Fibroblast of lung (primary cell): Measurements from ENCODE around the gene MLIP. TPM values are rescaled to one million over a fixed set of nuclear protein-coding genes. Genes with fewer than 3 reads are reported as not detected.

Experiments
- DNase-seq, 2 donors: peaks; one replicate each; pipeline versions ENCODE4 v3.0.0 to v3.0.0-alpha.2; 2010; ENCODE audit warnings: low read depth in 2 of 2
- H2AFZ ChIP-seq: 2 replicates; pipeline ENCODE4 v1.5.1; 2012; ENCODE audit warnings: low read length, control low read depth, inconsistent platforms
- H3K27ac ChIP-seq: 2 replicates; pipeline ENCODE4 v1.5.1; 2011; ENCODE audit warnings: low read length, control low read depth; ENCODE audit not compliant: insufficient read depth
- H3K27me3 ChIP-seq: 2 replicates; pipeline ENCODE4 v1.5.1; 2011; ENCODE audit warnings: mild to moderate bottlenecking, low read length; ENCODE audit not compliant: control insufficient read depth, insufficient read depth
- H3K36me3 ChIP-seq: 2 replicates; pipeline ENCODE4 v1.5.1; 2011; ENCODE audit warnings: low read length; ENCODE audit not compliant: control insufficient read depth, insufficient read depth
- H3K4me1 ChIP-seq: 2 replicates; pipeline ENCODE4 v1.5.1; 2011; ENCODE audit warnings: low read length; ENCODE audit not compliant: control insufficient read depth, insufficient read depth; ENCODE audit errors: extremely low read depth
- H3K4me2 ChIP-seq: 2 replicates; pipeline ENCODE4 v1.5.1; 2011; ENCODE audit warnings: low read length, control low read depth; ENCODE audit not compliant: insufficient read depth; ENCODE audit errors: extremely low read depth
- H3K4me3 ChIP-seq, 4 experiments: fragments of 200-600 bp in 1 of 4; sonication (generic) in 1 of 4; replicated peaks in 1 of 4; 2 replicates each; pipeline ENCODE4 v1.5.1; 2011 to 2016; ENCODE audit warnings: low read length in 4 of 4, low read depth in 3 of 4, mild to moderate bottlenecking in 3 of 4, control low read depth in 2 of 4, inconsistent platforms in 1 of 4, mixed read lengths in 1 of 4; ENCODE audit not compliant: insufficient read depth in 1 of 4; ENCODE audit errors: control extremely low read depth in 1 of 4
- H3K79me2 ChIP-seq: 2 replicates; pipeline ENCODE4 v1.5.1; 2012; ENCODE audit warnings: mild to moderate bottlenecking, low read length, inconsistent platforms; ENCODE audit not compliant: control insufficient read depth, insufficient read depth
- H3K9ac ChIP-seq: 2 replicates; pipeline ENCODE4 v1.5.1; 2011; ENCODE audit warnings: mild to moderate bottlenecking, low read length, control low read depth; ENCODE audit not compliant: insufficient read depth
- H3K9me3 ChIP-seq: 2 replicates; pipeline ENCODE4 v1.5.1; 2012; ENCODE audit warnings: low read depth, low read length; ENCODE audit not compliant: control insufficient read depth, insufficient read depth
- H4K20me1 ChIP-seq: 2 replicates; pipeline ENCODE4 v1.5.1; 2011; ENCODE audit warnings: low read length; ENCODE audit not compliant: control insufficient read depth, insufficient read depth; ENCODE audit errors: extremely low read depth
- EZH2 ChIP-seq: IDR thresholded peaks from 2 replicates; pipeline ENCODE4 v1.5.1; 2012; ENCODE audit warnings: low read length, control low read depth, mild to moderate bottlenecking; ENCODE audit errors: missing control alignments
- polyA plus RNA-seq, 2 donors: library from polyadenylated mRNA; depleted of rRNA in 1 of 2; stranded (reverse) in 1 of 2; unstranded in 1 of 2; fragments of >200 nt; gene quantifications; 2 replicates each; pipeline ENCODE4 v1.2.1, GENCODE V29; 2011 to 2012; ENCODE audit warnings: missing spikeins in 1 of 2
- total RNA-seq: library from RNA; depleted of rRNA; stranded (reverse); fragments of >200 nt; gene quantifications from 2 replicates; pipeline ENCODE4 v1.2.1, GENCODE V29; 2014
- TF ChIP-seq, protein P1 (sequence below), 2 donors: IDR thresholded peaks in 1 of 2; conservative IDR thresholded peaks in 1 of 2; 1 replicate in 1 of 2; 2 replicates in 1 of 2; pipeline ENCODE4 v1.5.1; 2011 to 2012; ENCODE audit warnings: low read length in 2 of 2, control low read depth in 1 of 2, inconsistent platforms in 1 of 2, low read depth in 1 of 2, mild to moderate bottlenecking in 1 of 2

Gene MLIP
- total and polyA plus RNA-seq, 2 donors (not counting 1 experiment from before 2014, with no cell fraction given): 0.07 TPM; not detected in 1

- H2AFZ ChIP-seq: no peak overlapping the region
- peak; percentile 86 to 89 for DNase-seq
Measured at GRCh38 chr6:54085541-54085940, 25.7 kb upstream of the MLIP start.

GRCh38 chr6:54086439-54086838, 24.8 kb upstream of the MLIP start:
- H3K4me2 ChIP-seq: no peak overlapping the region
- H3K27me3 ChIP-seq: no peaks in the 10 kb centered on the region
- no peak overlapping the region for H3K9ac ChIP-seq
- H3K4me3 ChIP-seq: no peak overlapping the region
- peak in 1 of 2 donors; percentile 39 for DNase-seq
- H3K4me1 ChIP-seq: peaks cover 3% of the 10 kb centered on the region
- no peaks in the 10 kb centered on the region for H3K79me2 ChIP-seq
- peak overlapping the region; percentile 2 for H3K27ac ChIP-seq
- no peaks in the 10 kb centered on the region for H3K9me3 ChIP-seq
- TF ChIP-seq EZH2: no peak
- TF ChIP-seq, protein P1, sequence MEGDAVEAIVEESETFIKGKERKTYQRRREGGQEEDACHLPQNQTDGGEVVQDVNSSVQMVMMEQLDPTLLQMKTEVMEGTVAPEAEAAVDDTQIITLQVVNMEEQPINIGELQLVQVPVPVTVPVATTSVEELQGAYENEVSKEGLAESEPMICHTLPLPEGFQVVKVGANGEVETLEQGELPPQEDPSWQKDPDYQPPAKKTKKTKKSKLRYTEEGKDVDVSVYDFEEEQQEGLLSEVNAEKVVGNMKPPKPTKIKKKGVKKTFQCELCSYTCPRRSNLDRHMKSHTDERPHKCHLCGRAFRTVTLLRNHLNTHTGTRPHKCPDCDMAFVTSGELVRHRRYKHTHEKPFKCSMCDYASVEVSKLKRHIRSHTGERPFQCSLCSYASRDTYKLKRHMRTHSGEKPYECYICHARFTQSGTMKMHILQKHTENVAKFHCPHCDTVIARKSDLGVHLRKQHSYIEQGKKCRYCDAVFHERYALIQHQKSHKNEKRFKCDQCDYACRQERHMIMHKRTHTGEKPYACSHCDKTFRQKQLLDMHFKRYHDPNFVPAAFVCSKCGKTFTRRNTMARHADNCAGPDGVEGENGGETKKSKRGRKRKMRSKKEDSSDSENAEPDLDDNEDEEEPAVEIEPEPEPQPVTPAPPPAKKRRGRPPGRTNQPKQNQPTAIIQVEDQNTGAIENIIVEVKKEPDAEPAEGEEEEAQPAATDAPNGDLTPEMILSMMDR (conservative IDR thresholded peaks at IDR 0.05 in 1 of 2, IDR thresholded peaks at IDR 0.05 in 1 of 2; ENCODE audit: low read depth in 1 of 2, low read length in 2 of 2): no peak
- no peak overlapping the region for H2AFZ ChIP-seq
- H4K20me1 ChIP-seq: no peaks in the 10 kb centered on the region
- H3K36me3 ChIP-seq: no peaks in the 10 kb centered on the region

More at GRCh38 chr6:54085541-54085940, 25.7 kb upstream of the MLIP start:
- no peaks in the 10 kb centered on the region for H3K79me2 ChIP-seq
- peak overlapping the region; percentile 19 for H3K27ac ChIP-seq
- H3K9me3 ChIP-seq: no peaks in the 10 kb centered on the region
- H3K36me3 ChIP-seq: no peaks in the 10 kb centered on the region
- no peaks in the 10 kb centered on the region for H4K20me1 ChIP-seq
- peaks cover 3% of the 10 kb centered on the region for H3K4me1 ChIP-seq
- H3K4me3 ChIP-seq: no peak overlapping the region
- no peak overlapping the region for H3K9ac ChIP-seq
- TF ChIP-seq EZH2: no peak
- TF ChIP-seq, protein P1 (conservative IDR thresholded peaks at IDR 0.05 in 1 of 2, IDR thresholded peaks at IDR 0.05 in 1 of 2; ENCODE audit: low read depth in 1 of 2, low read length in 2 of 2): no peak
- H3K4me2 ChIP-seq: no peak overlapping the region
- H3K27me3 ChIP-seq: no peaks in the 10 kb centered on the region

GRCh38 chr6:54087721-54088120, 23.5 kb upstream of the MLIP start:
- Histone ChIP-seq H3K9ac (no peak overlapping the region), H3K79me2 (no peaks in the 10 kb centered on the region), H3K4me1 (peaks cover 3% of the 10 kb centered on the region)

More at GRCh38 chr6:54087721-54088120, 23.5 kb upstream of the MLIP start:
- Histone ChIP-seq H3K4me3 (no peak overlapping the region), H3K9me3 (no peaks in the 10 kb centered on the region), H3K27ac (no peak overlapping the region), H2AFZ (no peak overlapping the region), H4K20me1 (no peaks in the 10 kb centered on the region), H3K4me2 (no peak overlapping the region), H3K36me3 (no peaks in the 10 kb centered on the region), H3K27me3 (no peaks in the 10 kb centered on the region)
- TF ChIP-seq EZH2: no peak
- TF ChIP-seq, protein P1 (conservative IDR thresholded peaks at IDR 0.05 in 1 of 2, IDR thresholded peaks at IDR 0.05 in 1 of 2; ENCODE audit: low read depth in 1 of 2, low read length in 2 of 2): no peak
- DNase-seq: no peak
